Tibial nerve (tissue), 3 donors: ENCODE data around the gene TSPAN5.

Experiments used
- POLR2A ChIP-seq, 2 donors: fragments of 450-650 bp; IDR thresholded peaks; one replicate each; pipeline ENCODE4 v1.6.1; 2017; ENCODE audit warnings: antibody characterized with exemption in 2 of 2, mild to moderate bottlenecking in 2 of 2, moderate library complexity in 2 of 2
- TF ChIP-seq, protein P1 (sequence below), 5 experiments: fragments of 200-600 bp in 3 of 5; fragments of 450-650 bp in 2 of 5; sonication (generic) in 3 of 5; IDR thresholded peaks; one replicate each; pipeline ENCODE4 v1.5.1; 2016 to 2019; ENCODE audit warnings: antibody characterized with exemption in 5 of 5, mild to moderate bottlenecking in 3 of 5, moderate library complexity in 2 of 5

DNA sequence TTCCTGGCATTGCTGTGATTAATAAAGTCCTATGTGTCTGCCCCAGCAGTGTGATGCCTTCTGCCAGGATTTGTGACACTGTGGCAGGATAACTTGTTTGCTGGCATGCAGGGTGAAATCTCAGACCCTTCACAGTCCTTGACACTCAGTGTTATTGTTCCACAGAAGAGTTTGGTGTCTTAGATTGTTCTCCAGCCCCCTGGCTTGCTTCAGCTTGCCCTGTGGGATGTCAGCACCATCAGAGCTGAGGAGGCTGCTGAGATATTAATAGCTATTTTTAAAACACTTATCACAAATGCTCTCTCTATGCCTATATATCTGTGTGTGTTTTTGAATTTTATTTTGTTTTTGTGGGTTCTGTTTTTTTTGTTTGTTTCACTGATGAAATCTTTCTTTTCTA lies 136.9 kb downstream of the TSPAN5 start:
- TF ChIP-seq, protein P1, sequence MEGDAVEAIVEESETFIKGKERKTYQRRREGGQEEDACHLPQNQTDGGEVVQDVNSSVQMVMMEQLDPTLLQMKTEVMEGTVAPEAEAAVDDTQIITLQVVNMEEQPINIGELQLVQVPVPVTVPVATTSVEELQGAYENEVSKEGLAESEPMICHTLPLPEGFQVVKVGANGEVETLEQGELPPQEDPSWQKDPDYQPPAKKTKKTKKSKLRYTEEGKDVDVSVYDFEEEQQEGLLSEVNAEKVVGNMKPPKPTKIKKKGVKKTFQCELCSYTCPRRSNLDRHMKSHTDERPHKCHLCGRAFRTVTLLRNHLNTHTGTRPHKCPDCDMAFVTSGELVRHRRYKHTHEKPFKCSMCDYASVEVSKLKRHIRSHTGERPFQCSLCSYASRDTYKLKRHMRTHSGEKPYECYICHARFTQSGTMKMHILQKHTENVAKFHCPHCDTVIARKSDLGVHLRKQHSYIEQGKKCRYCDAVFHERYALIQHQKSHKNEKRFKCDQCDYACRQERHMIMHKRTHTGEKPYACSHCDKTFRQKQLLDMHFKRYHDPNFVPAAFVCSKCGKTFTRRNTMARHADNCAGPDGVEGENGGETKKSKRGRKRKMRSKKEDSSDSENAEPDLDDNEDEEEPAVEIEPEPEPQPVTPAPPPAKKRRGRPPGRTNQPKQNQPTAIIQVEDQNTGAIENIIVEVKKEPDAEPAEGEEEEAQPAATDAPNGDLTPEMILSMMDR (IDR thresholded peaks at IDR 0.05), result no peak
- no peak for TF ChIP-seq POLR2A (IDR thresholded peaks at IDR 0.05)
